Lung (tissue), 12 donors: ENCODE results near the gene MYOM1. TPM values are rescaled to one million over a fixed set of nuclear protein-coding genes. Genes with fewer than 3 reads are reported as not detected.

Source experiments
- ATAC-seq: fragments of 200-7000 bp; cut with Tn5 transposase; one replicate; pipeline ENCODE4 v1.9.1; 2020; ENCODE audit warnings: moderate number of reproducible peaks; ENCODE audit not compliant: insufficient read depth, low FRiP score
- DNase-seq, 3 donors: peaks; one replicate each; pipeline ENCODE4 v3.0.0-alpha.2; 2013 to 2017
- H3K27ac ChIP-seq, 2 donors: one replicate each; pipeline ENCODE4 v1.5.1; 2013; ENCODE audit warnings: mild to moderate bottlenecking in 2 of 2, moderate library complexity in 2 of 2, control low read depth in 1 of 2, inconsistent platforms in 1 of 2, low read depth in 1 of 2, low read length in 1 of 2
- H3K27me3 ChIP-seq, 3 donors: one replicate each; pipeline ENCODE4 v1.5.1; 2013; ENCODE audit warnings: low read length in 2 of 3; ENCODE audit not compliant: control insufficient read depth in 3 of 3, insufficient read depth in 3 of 3
- H3K36me3 ChIP-seq, 4 donors: one replicate each; pipeline ENCODE4 v1.5.1; 2013; ENCODE audit warnings: low read length in 4 of 4, mild to moderate bottlenecking in 1 of 4, moderate library complexity in 1 of 4; ENCODE audit not compliant: control insufficient read depth in 4 of 4, insufficient read depth in 4 of 4
- H3K4me1 ChIP-seq, 5 donors: one replicate each; pipeline ENCODE4 v1.5.1; 2013; ENCODE audit warnings: low read length in 5 of 5, mild to moderate bottlenecking in 2 of 5, moderate library complexity in 1 of 5; ENCODE audit not compliant: control insufficient read depth in 5 of 5, insufficient read depth in 5 of 5
- H3K4me3 ChIP-seq: one replicate; pipeline ENCODE4 v1.5.1; 2013; ENCODE audit warnings: mild to moderate bottlenecking, control low read depth, moderate library complexity
- H3K9ac ChIP-seq, 2 donors: one replicate each; pipeline ENCODE4 v1.5.1; 2013; ENCODE audit warnings: low read length in 2 of 2, control low read depth in 1 of 2; ENCODE audit not compliant: insufficient read depth in 1 of 2
- H3K9me3 ChIP-seq, 4 donors: one replicate each; pipeline ENCODE4 v1.5.1; 2013; ENCODE audit warnings: low read length in 3 of 4, mild to moderate bottlenecking in 1 of 4, moderate library complexity in 1 of 4; ENCODE audit not compliant: control insufficient read depth in 4 of 4, insufficient read depth in 3 of 4
- WGBS, 2 donors: extraction: QIAGEN DNeasy Blood & Tissue Kit; methylation state at CpG; one replicate each; pipeline ENCODE4 v1.1.7; 2013; 5-methylcytosine and 5-hydroxymethylcytosine counted together
- polyA plus RNA-seq, 2 donors: library from polyadenylated mRNA; stranded (reverse); fragments of 200-250 nt; gene quantifications; one replicate each; pipeline ENCODE4 v1.2.1, GENCODE V29; 2013
- total RNA-seq, 2 donors: library from RNA; depleted of rRNA in 1 of 2; stranded (reverse); fragments of >200 nt in 1 of 2; gene quantifications; one replicate each; pipeline ENCODE4 v1.2.1, GENCODE V29; 2014 to 2021
- TF ChIP-seq, protein P1 (sequence below): IDR thresholded peaks from 2 replicates; pipeline ENCODE4 v1.5.1; 2012; ENCODE audit warnings: mild to moderate bottlenecking; ENCODE audit errors: control extremely low read depth, extremely low read depth
- donor health status: control.
- donor health status: control.
- donor health status: Bipolar disorder and iron deficiency.
- donor health status: healthy.
- donor health status: DM: yes; HTN: yes; CAD: no.

MYOM1 gene
- total and polyA plus RNA-seq, 4 donors, result 0.61 to 4.6 (median 1.3) TPM

DNA sequence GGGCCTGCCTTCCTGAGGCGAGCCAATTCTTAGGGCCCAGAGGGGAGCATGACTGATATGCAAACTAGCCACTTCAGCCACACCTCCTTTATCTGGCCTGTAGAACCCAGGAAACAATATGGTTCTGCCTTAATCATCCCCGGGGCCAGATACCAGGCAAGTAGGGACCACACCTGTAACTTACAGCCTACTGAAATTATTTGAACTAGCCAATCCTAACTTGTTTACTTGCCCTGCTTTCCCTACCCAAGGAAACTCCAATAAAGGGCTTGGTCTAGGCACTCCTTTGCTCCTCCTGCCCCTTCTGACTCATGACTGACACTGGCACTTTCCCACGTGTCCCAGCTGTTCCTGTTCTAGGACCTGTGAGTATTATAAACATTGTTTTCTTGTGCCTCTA lies 57.6 kb downstream of the MYOM1 start:
- Histone ChIP-seq H3K9ac (no peak overlapping the region), H3K27ac (no peak overlapping the region), H3K36me3 (peaks cover 0 to 4% (median 0%) of the 10 kb centered on the region in 4 donors), H3K9me3 (no peaks in the 10 kb centered on the region), H3K27me3 (no peaks in the 10 kb centered on the region), H3K4me3 (no peak overlapping the region), H3K4me1 (peaks cover 0 to 2% (median 0%) of the 10 kb centered on the region in 5 donors)
- ATAC-seq (no peak), DNase-seq (no peak)
- TF ChIP-seq, protein P1, sequence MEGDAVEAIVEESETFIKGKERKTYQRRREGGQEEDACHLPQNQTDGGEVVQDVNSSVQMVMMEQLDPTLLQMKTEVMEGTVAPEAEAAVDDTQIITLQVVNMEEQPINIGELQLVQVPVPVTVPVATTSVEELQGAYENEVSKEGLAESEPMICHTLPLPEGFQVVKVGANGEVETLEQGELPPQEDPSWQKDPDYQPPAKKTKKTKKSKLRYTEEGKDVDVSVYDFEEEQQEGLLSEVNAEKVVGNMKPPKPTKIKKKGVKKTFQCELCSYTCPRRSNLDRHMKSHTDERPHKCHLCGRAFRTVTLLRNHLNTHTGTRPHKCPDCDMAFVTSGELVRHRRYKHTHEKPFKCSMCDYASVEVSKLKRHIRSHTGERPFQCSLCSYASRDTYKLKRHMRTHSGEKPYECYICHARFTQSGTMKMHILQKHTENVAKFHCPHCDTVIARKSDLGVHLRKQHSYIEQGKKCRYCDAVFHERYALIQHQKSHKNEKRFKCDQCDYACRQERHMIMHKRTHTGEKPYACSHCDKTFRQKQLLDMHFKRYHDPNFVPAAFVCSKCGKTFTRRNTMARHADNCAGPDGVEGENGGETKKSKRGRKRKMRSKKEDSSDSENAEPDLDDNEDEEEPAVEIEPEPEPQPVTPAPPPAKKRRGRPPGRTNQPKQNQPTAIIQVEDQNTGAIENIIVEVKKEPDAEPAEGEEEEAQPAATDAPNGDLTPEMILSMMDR, result no peak
- 80 to 93% methylated on average over 3 of the region's 3 CpGs for WGBS, 2 donors

- H3K4me3 ChIP-seq, result no peak overlapping the region
Observed at GRCh38 chr18:3159830-3160229, 59.9 kb downstream of the MYOM1 start.

GRCh38 chr18:3157606-3158005 lies 62.2 kb downstream of the MYOM1 start:
- TF ChIP-seq, protein P1, result no peak
- ATAC-seq (no peak), DNase-seq (peak in 2 of 3 donors; percentile 39 to 64)
- Histone ChIP-seq H3K4me1 (peaks cover 0 to 15% (median 5%) of the 10 kb centered on the region in 5 donors), H3K9me3 (no peaks in the 10 kb centered on the region), H3K9ac (no peak overlapping the region), H3K27me3 (no peaks in the 10 kb centered on the region), H3K4me3 (no peak overlapping the region), H3K27ac (no peak overlapping the region), H3K36me3 (no peaks in the 10 kb centered on the region)
- WGBS, 2 donors, result 88 to 89% methylated on average over 2 of the region's 2 CpGs

More at GRCh38 chr18:3159830-3160229, 59.9 kb downstream of the MYOM1 start:
- Histone ChIP-seq H3K9me3 (no peaks in the 10 kb centered on the region), H3K27ac (no peak overlapping the region), H3K4me1 (peaks cover 0 to 15% (median 3%) of the 10 kb centered on the region in 5 donors), H3K36me3 (peaks cover 0 to 4% (median 0%) of the 10 kb centered on the region in 4 donors), H3K9ac (no peak overlapping the region), H3K27me3 (no peaks in the 10 kb centered on the region)
- DNase-seq (no peak), ATAC-seq (no peak)
- 88 to 90% methylated on average over 1 of the region's 1 CpG for WGBS, 2 donors
- TF ChIP-seq, protein P1, result no peak

GRCh38 chr18:3157086-3157485 lies 62.7 kb downstream of the MYOM1 start:
- DNase-seq (no peak), ATAC-seq (no peak)
- no peak overlapping the region for H3K4me3 ChIP-seq
- H3K4me1 ChIP-seq, result peaks cover 0 to 15% (median 5%) of the 10 kb centered on the region in 5 donors
- H3K9ac ChIP-seq, result no peak overlapping the region
- no peaks in the 10 kb centered on the region for H3K9me3 ChIP-seq
- H3K27ac ChIP-seq, result no peak overlapping the region
- WGBS, 2 donors, result 95 to 96% methylated on average over 5 of the region's 5 CpGs
- TF ChIP-seq, protein P1, result no peak
- no peaks in the 10 kb centered on the region for H3K36me3 ChIP-seq
- H3K27me3 ChIP-seq, result no peaks in the 10 kb centered on the region
